ENCODE results near the gene SLCO2A1. TPM values are rescaled to one million over a fixed set of nuclear protein-coding genes. Genes with fewer than 3 reads are reported as not detected.

Gene SLCO2A1
- polyA plus RNA-seq, 1 donor from 2014 or later: not detected

DNA sequence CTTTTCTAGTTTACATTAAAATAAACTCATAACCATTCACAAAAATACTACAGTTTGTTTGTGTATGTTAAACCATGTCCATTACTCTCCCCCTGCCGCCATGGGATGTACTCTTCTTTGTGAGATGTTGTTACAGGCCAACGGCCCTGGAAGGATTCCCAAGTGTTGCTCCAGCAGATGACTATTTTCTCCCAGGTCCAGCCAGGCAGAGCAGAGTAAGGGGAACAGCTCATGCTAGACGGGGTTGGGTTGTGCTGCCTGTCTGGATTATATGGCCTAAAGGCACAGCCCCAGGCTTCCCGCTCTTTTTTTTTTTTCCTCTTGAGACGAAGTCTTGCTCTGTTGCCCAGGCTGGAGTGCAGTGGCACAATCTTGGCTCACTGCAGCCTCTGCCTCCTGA lies 24.5 kb upstream of the SLCO2A1 start:
- H3K9me3 Mint-ChIP-seq: peaks cover 0 to 2% (median 0%) of the 10 kb centered on the region in 3 donors
- no peak overlapping the region for H3K4me3 Mint-ChIP-seq
- H3K27ac Mint-ChIP-seq: no peak overlapping the region
- no peaks in the 10 kb centered on the region for H3K36me3 Mint-ChIP-seq
- H3K27me3 Mint-ChIP-seq: peaks cover 10% of the 10 kb centered on the region
- H3K4me1 Mint-ChIP-seq: peaks cover 0 to 4% (median 0%) of the 10 kb centered on the region in 3 donors

GRCh38 chr3:134052370-134052769 lies 22.6 kb upstream of the SLCO2A1 start:
- Mint-ChIP-seq H3K27ac (no peak overlapping the region), H3K4me3 (no peak overlapping the region), H3K9me3 (peaks cover 0 to 2% (median 0%) of the 10 kb centered on the region in 3 donors), H3K4me1 (no peaks in the 10 kb centered on the region), H3K36me3 (no peaks in the 10 kb centered on the region), H3K27me3 (peaks cover 10% of the 10 kb centered on the region)

GRCh38 chr3:134049676-134050075 lies 20.0 kb upstream of the SLCO2A1 start:
- H3K36me3 Mint-ChIP-seq: no peaks in the 10 kb centered on the region
- H3K4me3 Mint-ChIP-seq: no peak overlapping the region
- H3K27ac Mint-ChIP-seq: no peak overlapping the region
- H3K27me3 Mint-ChIP-seq: peaks cover 4% of the 10 kb centered on the region
- no peaks in the 10 kb centered on the region for H3K4me1 Mint-ChIP-seq
- H3K9me3 Mint-ChIP-seq: peaks cover 0 to 19% (median 2%) of the 10 kb centered on the region in 3 donors

GRCh38 chr3:134048278-134048996 lies 18.7 kb upstream of the SLCO2A1 start:
- Mint-ChIP-seq H3K4me1 (no peaks in the 10 kb centered on the region), H3K9me3 (peaks cover 0 to 23% (median 2%) of the 10 kb centered on the region in 3 donors), H3K27me3 (peaks cover 2% of the 10 kb centered on the region), H3K27ac (no peak overlapping the region), H3K36me3 (no peaks in the 10 kb centered on the region), H3K4me3 (no peak overlapping the region)

DNA sequence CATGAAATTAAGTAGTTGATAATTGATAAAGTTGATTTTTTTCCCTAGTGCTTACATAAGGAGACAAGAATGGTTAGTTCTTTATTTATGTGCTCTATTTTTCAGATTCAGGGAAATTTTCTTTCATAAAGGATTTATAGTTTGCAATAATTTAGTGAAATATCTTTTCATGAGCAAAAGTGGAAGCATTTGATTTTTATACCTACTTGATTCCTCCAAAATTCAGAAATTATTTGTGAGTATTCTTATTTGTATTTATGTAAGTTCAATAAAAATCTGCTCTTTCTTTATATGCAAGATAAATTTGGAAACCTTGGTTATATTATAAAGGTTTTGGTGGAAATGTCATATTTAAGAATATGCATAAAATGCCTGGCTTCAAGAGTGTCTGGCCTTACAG lies 14.7 kb upstream of the SLCO2A1 start:
- H3K4me1 Mint-ChIP-seq: no peaks in the 10 kb centered on the region
- no peaks in the 10 kb centered on the region for H3K36me3 Mint-ChIP-seq
- H3K27ac Mint-ChIP-seq: no peak overlapping the region
- no peak overlapping the region for H3K4me3 Mint-ChIP-seq
- H3K9me3 Mint-ChIP-seq: peaks cover 2 to 31% (median 3%) of the 10 kb centered on the region in 3 donors
- H3K27me3 Mint-ChIP-seq: no peaks in the 10 kb centered on the region

DNA sequence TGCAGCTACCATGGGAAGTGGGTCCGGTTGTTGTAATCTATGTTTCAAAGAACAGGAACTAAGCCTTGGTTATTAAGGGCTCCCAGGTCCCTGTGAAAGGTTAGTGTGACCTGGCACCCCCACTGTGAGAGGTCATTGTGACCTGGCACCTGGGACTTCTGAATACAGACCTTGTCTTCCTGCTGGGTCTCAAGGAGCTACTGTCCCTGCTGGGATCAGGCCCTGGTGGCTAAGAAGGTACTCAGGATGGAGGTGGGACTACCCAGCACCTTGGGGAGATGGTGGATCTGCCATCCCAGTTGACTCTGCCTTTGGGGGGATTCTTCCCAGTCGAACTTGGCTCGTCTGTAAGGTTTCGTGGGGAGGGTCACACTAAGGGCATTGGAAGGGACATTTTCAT lies 10.3 kb upstream of the SLCO2A1 start:
- Mint-ChIP-seq H3K27me3 (peaks cover 3% of the 10 kb centered on the region), H3K36me3 (no peaks in the 10 kb centered on the region), H3K27ac (no peak overlapping the region), H3K9me3 (peaks cover 2 to 16% (median 3%) of the 10 kb centered on the region in 3 donors), H3K4me3 (no peak overlapping the region), H3K4me1 (no peaks in the 10 kb centered on the region)

- H3K9me3 Mint-ChIP-seq: peaks cover 2 to 11% (median 3%) of the 10 kb centered on the region in 3 donors
- H3K36me3 Mint-ChIP-seq: no peaks in the 10 kb centered on the region
- peak overlapping the region in 1 of 3 donors; percentile 31 for H3K27ac Mint-ChIP-seq
- peaks cover 3% of the 10 kb centered on the region for H3K27me3 Mint-ChIP-seq
- no peaks in the 10 kb centered on the region for H3K4me1 Mint-ChIP-seq
- H3K4me3 Mint-ChIP-seq: no peak overlapping the region
Observed at GRCh38 chr3:134039161-134039862, 9.6 kb upstream of the SLCO2A1 start.

- H3K27me3 Mint-ChIP-seq: peaks cover 3% of the 10 kb centered on the region
- no peaks in the 10 kb centered on the region for H3K4me1 Mint-ChIP-seq
- H3K9me3 Mint-ChIP-seq: peaks cover 2 to 11% (median 3%) of the 10 kb centered on the region in 3 donors
- H3K27ac Mint-ChIP-seq: peak overlapping the region in 1 of 3 donors; percentile 31
- no peak overlapping the region for H3K4me3 Mint-ChIP-seq
- H3K36me3 Mint-ChIP-seq: no peaks in the 10 kb centered on the region
Observed at GRCh38 chr3:134038716-134039115, 9.0 kb upstream of the SLCO2A1 start.

- H3K36me3 Mint-ChIP-seq: no peaks in the 10 kb centered on the region
- no peaks in the 10 kb centered on the region for H3K4me1 Mint-ChIP-seq
- H3K4me3 Mint-ChIP-seq: no peak overlapping the region
- peaks cover 2 to 6% (median 3%) of the 10 kb centered on the region in 3 donors for H3K9me3 Mint-ChIP-seq
- H3K27me3 Mint-ChIP-seq: peaks cover 3% of the 10 kb centered on the region
- H3K27ac Mint-ChIP-seq: no peak overlapping the region
Observed at GRCh38 chr3:134038071-134038491, 8.4 kb upstream of the SLCO2A1 start.

DNA sequence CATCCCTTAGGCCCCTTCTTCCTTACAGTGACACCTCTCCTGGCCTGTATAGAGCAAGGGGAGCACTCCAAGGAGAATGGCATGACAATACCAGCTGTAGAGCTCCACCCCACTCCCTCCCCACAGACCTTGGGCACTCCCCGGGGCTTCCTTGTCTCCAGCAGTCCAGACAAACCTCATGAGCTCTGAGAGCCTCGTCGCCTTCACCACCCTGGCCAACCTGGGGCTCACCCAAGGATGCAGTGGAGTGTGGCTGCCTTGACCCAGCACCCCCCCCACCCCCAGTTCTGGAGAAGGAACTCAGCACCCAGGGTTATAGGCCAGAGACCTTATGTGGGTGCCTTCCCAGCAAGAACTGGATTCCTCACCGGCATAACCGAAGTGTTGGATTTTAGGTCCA lies 7.4 kb upstream of the SLCO2A1 start:
- Mint-ChIP-seq H3K27ac (no peak overlapping the region), H3K27me3 (peaks cover 5% of the 10 kb centered on the region), H3K36me3 (no peaks in the 10 kb centered on the region), H3K4me1 (no peaks in the 10 kb centered on the region), H3K9me3 (peaks cover 2 to 4% (median 3%) of the 10 kb centered on the region in 3 donors), H3K4me3 (no peak overlapping the region)

- Mint-ChIP-seq H3K4me1 (no peaks in the 10 kb centered on the region), H3K27me3 (peaks cover 12% of the 10 kb centered on the region), H3K36me3 (no peaks in the 10 kb centered on the region), H3K27ac (no peak overlapping the region), H3K4me3 (no peak overlapping the region), H3K9me3 (no peaks in the 10 kb centered on the region)
Observed at GRCh38 chr3:134036291-134036690, 6.6 kb upstream of the SLCO2A1 start.

DNA sequence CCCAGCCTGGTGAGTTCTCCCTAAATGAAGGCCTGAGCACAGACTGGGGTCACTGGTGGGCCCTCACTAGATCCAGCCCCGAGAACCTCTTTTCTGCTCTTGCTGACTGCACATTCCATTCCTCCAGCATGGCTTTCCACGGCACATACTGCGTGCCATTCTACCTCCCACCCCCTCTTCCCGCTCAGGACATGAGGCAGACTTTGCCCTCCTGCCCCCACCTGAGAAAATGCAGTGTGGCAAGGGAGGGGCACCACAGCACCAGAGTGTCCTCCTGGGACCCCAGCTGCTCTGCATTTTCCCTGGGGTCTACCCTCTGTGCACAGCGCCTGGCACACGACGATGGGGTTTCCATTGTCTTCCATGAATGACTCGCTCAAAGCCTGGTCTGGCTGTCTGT lies 6.1 kb upstream of the SLCO2A1 start:
- H3K36me3 Mint-ChIP-seq: no peaks in the 10 kb centered on the region
- no peak overlapping the region for H3K4me3 Mint-ChIP-seq
- H3K4me1 Mint-ChIP-seq: no peaks in the 10 kb centered on the region
- peaks cover 13% of the 10 kb centered on the region for H3K27me3 Mint-ChIP-seq
- H3K27ac Mint-ChIP-seq: no peak overlapping the region
- H3K9me3 Mint-ChIP-seq: no peaks in the 10 kb centered on the region

GRCh38 chr3:134034005-134034785 lies 4.5 kb upstream of the SLCO2A1 start:
- Mint-ChIP-seq H3K36me3 (no peaks in the 10 kb centered on the region), H3K4me1 (peaks cover 0 to 2% (median 2%) of the 10 kb centered on the region in 3 donors), H3K4me3 (no peak overlapping the region), H3K9me3 (no peaks in the 10 kb centered on the region), H3K27me3 (peaks cover 20% of the 10 kb centered on the region), H3K27ac (no peak overlapping the region)

GRCh38 chr3:134033315-134033996 lies 3.7 kb upstream of the SLCO2A1 start:
- Mint-ChIP-seq H3K9me3 (no peaks in the 10 kb centered on the region), H3K4me3 (no peak overlapping the region), H3K36me3 (no peaks in the 10 kb centered on the region), H3K4me1 (peaks cover 0 to 2% (median 2%) of the 10 kb centered on the region in 3 donors), H3K27ac (no peak overlapping the region), H3K27me3 (peaks cover 28% of the 10 kb centered on the region)
